Transverse colon (tissue), 3 donors: Measurements from ENCODE around the gene SFTPB.

Experiments
- POLR2A ChIP-seq: fragments of 450-650 bp; IDR thresholded peaks from one replicate; pipeline ENCODE4 v1.6.1; 2016; ENCODE audit warnings: antibody characterized with exemption, mild to moderate bottlenecking, moderate library complexity
- TF ChIP-seq, protein P1 (sequence below), 5 experiments: fragments of 200-600 bp in 3 of 5; fragments of 450-650 bp in 2 of 5; sonication (generic) in 3 of 5; IDR thresholded peaks; 1 replicate in 2 of 5; 2 replicates in 3 of 5; pipeline ENCODE4 v1.5.1; 2016 to 2017; ENCODE audit warnings: antibody characterized with exemption in 5 of 5, inconsistent platforms in 3 of 5, mild to moderate bottlenecking in 2 of 5, moderate library complexity in 1 of 5

DNA sequence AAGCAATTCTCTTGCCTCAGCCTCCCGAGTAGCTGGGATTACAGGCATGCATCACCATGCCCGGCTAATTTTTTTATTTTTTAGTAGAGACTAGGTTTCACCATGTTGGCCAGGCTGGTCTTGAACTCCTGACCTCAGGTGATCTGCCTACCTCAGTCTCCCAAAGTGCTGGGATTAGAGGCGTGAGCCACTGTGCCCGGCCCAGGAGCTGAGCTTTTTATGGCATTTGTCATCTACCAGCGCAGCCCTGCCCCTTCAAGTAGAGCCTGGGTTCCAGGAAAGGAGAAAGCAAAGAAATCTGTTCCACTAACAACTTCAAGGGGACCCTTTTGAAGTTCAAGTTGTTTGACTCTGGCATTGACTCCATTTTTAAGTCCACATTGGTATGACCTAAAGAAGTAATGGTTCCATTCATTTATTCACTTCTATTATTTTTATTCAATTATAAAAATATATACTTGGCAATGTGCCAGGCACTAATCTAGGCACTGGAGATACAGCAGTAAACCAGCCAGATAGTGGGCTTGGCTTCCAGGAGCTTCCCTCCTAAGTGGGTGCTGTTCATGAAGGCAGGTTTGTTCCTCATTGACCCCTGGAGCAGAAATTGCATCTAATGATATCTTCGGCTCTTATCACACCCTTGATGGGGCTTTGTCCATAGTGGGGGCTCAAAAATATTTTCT lies 8.0 kb upstream of the SFTPB start:
- TF ChIP-seq, protein P1, sequence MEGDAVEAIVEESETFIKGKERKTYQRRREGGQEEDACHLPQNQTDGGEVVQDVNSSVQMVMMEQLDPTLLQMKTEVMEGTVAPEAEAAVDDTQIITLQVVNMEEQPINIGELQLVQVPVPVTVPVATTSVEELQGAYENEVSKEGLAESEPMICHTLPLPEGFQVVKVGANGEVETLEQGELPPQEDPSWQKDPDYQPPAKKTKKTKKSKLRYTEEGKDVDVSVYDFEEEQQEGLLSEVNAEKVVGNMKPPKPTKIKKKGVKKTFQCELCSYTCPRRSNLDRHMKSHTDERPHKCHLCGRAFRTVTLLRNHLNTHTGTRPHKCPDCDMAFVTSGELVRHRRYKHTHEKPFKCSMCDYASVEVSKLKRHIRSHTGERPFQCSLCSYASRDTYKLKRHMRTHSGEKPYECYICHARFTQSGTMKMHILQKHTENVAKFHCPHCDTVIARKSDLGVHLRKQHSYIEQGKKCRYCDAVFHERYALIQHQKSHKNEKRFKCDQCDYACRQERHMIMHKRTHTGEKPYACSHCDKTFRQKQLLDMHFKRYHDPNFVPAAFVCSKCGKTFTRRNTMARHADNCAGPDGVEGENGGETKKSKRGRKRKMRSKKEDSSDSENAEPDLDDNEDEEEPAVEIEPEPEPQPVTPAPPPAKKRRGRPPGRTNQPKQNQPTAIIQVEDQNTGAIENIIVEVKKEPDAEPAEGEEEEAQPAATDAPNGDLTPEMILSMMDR (IDR thresholded peaks at IDR 0.05): no peak
- TF ChIP-seq POLR2A: no peak
